Dedifferentiated amniotic fluid mesenchymal stem cell (primary cell): Measurements from ENCODE around the gene LSM10.

Experiments used
- DNase-seq: peaks from one replicate; pipeline ENCODE4 v3.0.0-alpha.2; 2016; ENCODE audit errors: extremely low spot score

Gene LSM10

GRCh38 chr1:36383240-36383639 is 14.5 kb downstream of the LSM10 start:
- no peak for DNase-seq

- DNase-seq, result no peak
Measured at GRCh38 chr1:36382669-36383068, 15.0 kb downstream of the LSM10 start.

GRCh38 chr1:36382231-36382630 is 15.5 kb downstream of the LSM10 start:
- no peak for DNase-seq

GRCh38 chr1:36381405-36381804 is 16.3 kb downstream of the LSM10 start:
- no peak for DNase-seq

- DNase-seq, result no peak
Measured at GRCh38 chr1:36380782-36381181, 16.9 kb downstream of the LSM10 start.

GRCh38 chr1:36380143-36380619 is 17.5 kb downstream of the LSM10 start:
- no peak for DNase-seq

GRCh38 chr1:36377791-36378492 is 19.8 kb downstream of the LSM10 start:
- DNase-seq, result no peak

GRCh38 chr1:36372617-36373016 is 25.1 kb downstream of the LSM10 start:
- no peak for DNase-seq

- DNase-seq, result peak; percentile 67
Measured at GRCh38 chr1:36369061-36369861, 28.4 kb downstream of the LSM10 start.

- no peak for DNase-seq
Measured at GRCh38 chr1:36367798-36368197, 29.9 kb downstream of the LSM10 start.

GRCh38 chr1:36367066-36367465 is 30.6 kb downstream of the LSM10 start:
- no peak for DNase-seq

- no peak for DNase-seq
Measured at GRCh38 chr1:36366091-36366661, 31.5 kb downstream of the LSM10 start.

GRCh38 chr1:36365381-36365780 is 32.3 kb downstream of the LSM10 start:
- no peak for DNase-seq

- no peak for DNase-seq
Measured at GRCh38 chr1:36359911-36360550, 37.7 kb downstream of the LSM10 start.

- no peak for DNase-seq
Measured at GRCh38 chr1:36359383-36359782, 38.3 kb downstream of the LSM10 start.

- no peak for DNase-seq
Measured at GRCh38 chr1:36358514-36359084, 39.1 kb downstream of the LSM10 start.

GRCh38 chr1:36355811-36356210 is 41.9 kb downstream of the LSM10 start:
- no peak for DNase-seq

GRCh38 chr1:36354486-36354885 is 43.2 kb downstream of the LSM10 start:
- no peak for DNase-seq

- peak; percentile 16 for DNase-seq
Measured at GRCh38 chr1:36352910-36353878, 44.5 kb downstream of the LSM10 start.

- no peak for DNase-seq
Measured at GRCh38 chr1:36352125-36352909, 45.4 kb downstream of the LSM10 start.
